A673 (cell line): ENCODE results near the gene PTK7. TPM values are rescaled to one million over a fixed set of nuclear protein-coding genes. Genes with fewer than 3 reads are reported as not detected.

Source experiments
- BruUV-seq: library from RNA; stranded (reverse); fragments of 400-500 nt; replicated peaks from 2 replicates; lab custom pipeline; 2021; lab: Mats Ljungman, UMichigan
- CTCF ChIA-PET: fragments of 300-600 bp; sonication (Branson Sonifier 250); formaldehyde crosslinking; loops from one replicate; lab custom pipeline; 2022; ENCODE audit warnings: antibody characterized with exemption; lab: Charles Lee
- POLR2A ChIA-PET: fragments of 300-600 bp; sonication (Branson Sonifier 250); formaldehyde crosslinking; loops from one replicate; lab custom pipeline; 2022; ENCODE audit warnings: antibody characterized with exemption; ENCODE audit not compliant: low non-redundant PET; lab: Charles Lee
- DNase-seq: peaks from one replicate; pipeline ENCODE4 v3.0.0-alpha.2; 2015; ENCODE audit warnings: low spot score
- H3K27ac ChIP-seq: fragments of 200-600 bp; sonication (generic); 2 replicates; pipeline ENCODE4 v1.5.1; 2016; ENCODE audit warnings: mixed run types, low read depth, mild to moderate bottlenecking, mixed read lengths, antibody characterized with exemption, low read length; ENCODE audit not compliant: poor library complexity, severe bottlenecking
- H3K27me3 ChIP-seq: fragments of 200-600 bp; sonication (generic); replicated peaks from 2 replicates; pipeline ENCODE4 v1.6.1; 2017; ENCODE audit warnings: mixed run types, low read depth, mild to moderate bottlenecking, mixed read lengths, antibody characterized with exemption, low read length; ENCODE audit not compliant: insufficient read depth, poor library complexity
- H3K36me3 ChIP-seq: fragments of 200-600 bp; sonication (generic); 2 replicates; pipeline ENCODE4 v1.6.1; 2016; ENCODE audit warnings: mixed run types, mild to moderate bottlenecking, mixed read lengths, antibody characterized with exemption, low read length; ENCODE audit not compliant: insufficient read depth, poor library complexity, severe bottlenecking
- H3K4me1 ChIP-seq: fragments of 200-600 bp; sonication (generic); 2 replicates; pipeline ENCODE4 v1.6.1; 2017; ENCODE audit warnings: mixed run types, mild to moderate bottlenecking, mixed read lengths, antibody characterized with exemption, low read length; ENCODE audit not compliant: insufficient read depth, poor library complexity, severe bottlenecking
- H3K4me3 ChIP-seq: fragments of 200-600 bp; sonication (generic); 2 replicates; pipeline ENCODE4 v1.5.1; 2016; ENCODE audit warnings: low read depth, mixed run types, mild to moderate bottlenecking, mixed read lengths, low read length; ENCODE audit not compliant: poor library complexity, severe bottlenecking
- H3K9me3 ChIP-seq: fragments of 200-600 bp; sonication (generic); 2 replicates; pipeline ENCODE4 v1.6.1; 2016; ENCODE audit warnings: mixed run types, low read depth, mild to moderate bottlenecking, mixed read lengths, antibody characterized with exemption, low read length; ENCODE audit not compliant: poor library complexity, severe bottlenecking
- CTCF ChIP-seq: fragments of 300-800, 200-600 bp; sonication (generic); conservative IDR thresholded peaks from 2 replicates; pipeline ENCODE4 v1.5.1; 2017; ENCODE audit warnings: low read depth, mild to moderate bottlenecking, antibody characterized with exemption, low read length, moderate library complexity, mixed read lengths
- EZH2 ChIP-seq: fragments of 200-600 bp; sonication (generic); IDR thresholded peaks from 2 replicates; pipeline ENCODE4 v1.6.1; 2017; ENCODE audit warnings: borderline replicate concordance, low read depth, mild to moderate bottlenecking, mixed read lengths, antibody characterized with exemption, low read length; ENCODE audit not compliant: poor library complexity, severe bottlenecking
- intact Hi-C: fragments of 100-400 bp; cut with micrococcal nuclease; formaldehyde crosslinking; loops from one replicate; pipeline ENCODE4 v1.10.0; 2022; ENCODE audit not compliant: unreplicated experiment
- total RNA-seq: library from RNA; stranded (reverse); gene quantifications from 2 replicates; pipeline ENCODE4 v1.2.3, GENCODE V29; 2021

The PTK7 gene
- total RNA-seq, 1 experiment from 2014 or later, result 84.5 TPM

- no peaks in the 10 kb centered on the region for H3K27me3 ChIP-seq
- POLR2A ChIA-PET, result no interaction called here
- CTCF ChIA-PET, result no interaction called here
- no TSS peak for BruUV-seq
- DNase-seq, result no peak
- intact Hi-C loops, result no loop called here
- no peaks in the 10 kb centered on the region for H3K9me3 ChIP-seq
- TF ChIP-seq CTCF (no peak), EZH2 (no peak)
- H3K4me1 ChIP-seq, result no peaks in the 10 kb centered on the region
- H3K36me3 ChIP-seq, result no peaks in the 10 kb centered on the region
- no peak overlapping the region for H3K4me3 ChIP-seq
- no peak overlapping the region for H3K27ac ChIP-seq
Measured at GRCh38 chr6:43127180-43127579, 51.1 kb downstream of the PTK7 start.

- no peak for DNase-seq
- CTCF ChIA-PET, result no interaction called here
- H3K9me3 ChIP-seq, result no peaks in the 10 kb centered on the region
- TF ChIP-seq EZH2 (no peak), CTCF (no peak)
- H3K36me3 ChIP-seq, result peaks cover 5% of the 10 kb centered on the region
- no peak overlapping the region for H3K4me3 ChIP-seq
- H3K27me3 ChIP-seq, result no peaks in the 10 kb centered on the region
- POLR2A ChIA-PET, result no interaction called here
- no peaks in the 10 kb centered on the region for H3K4me1 ChIP-seq
- no peak overlapping the region for H3K27ac ChIP-seq
- intact Hi-C loops, result no loop called here
- no TSS peak for BruUV-seq
Measured at GRCh38 chr6:43127877-43128276, 51.8 kb downstream of the PTK7 start.

- H3K27ac ChIP-seq, result no peak overlapping the region
- no peaks in the 10 kb centered on the region for H3K9me3 ChIP-seq
- H3K36me3 ChIP-seq, result peaks cover 5% of the 10 kb centered on the region
- H3K4me3 ChIP-seq, result no peak overlapping the region
- no peaks in the 10 kb centered on the region for H3K4me1 ChIP-seq
- ChIA-PET CTCF (no interaction called here), POLR2A (no interaction called here)
- BruUV-seq, result no TSS peak
- DNase-seq, result no peak
- H3K27me3 ChIP-seq, result no peaks in the 10 kb centered on the region
- no peak for TF ChIP-seq EZH2
- no peak for TF ChIP-seq CTCF
- intact Hi-C loops, result no loop called here
Measured at GRCh38 chr6:43128926-43129325, 52.8 kb downstream of the PTK7 start.
